GM19043 (cell line): ENCODE measurements around the gene CUEDC2.

Source experiments
- ATAC-seq: cut with Tn5 transposase; IDR thresholded peaks from one replicate; pipeline ENCODE4 v1.9.1; 2021; ENCODE audit warnings: low read depth; ENCODE audit not compliant: unreplicated experiment

CUEDC2 gene

DNA sequence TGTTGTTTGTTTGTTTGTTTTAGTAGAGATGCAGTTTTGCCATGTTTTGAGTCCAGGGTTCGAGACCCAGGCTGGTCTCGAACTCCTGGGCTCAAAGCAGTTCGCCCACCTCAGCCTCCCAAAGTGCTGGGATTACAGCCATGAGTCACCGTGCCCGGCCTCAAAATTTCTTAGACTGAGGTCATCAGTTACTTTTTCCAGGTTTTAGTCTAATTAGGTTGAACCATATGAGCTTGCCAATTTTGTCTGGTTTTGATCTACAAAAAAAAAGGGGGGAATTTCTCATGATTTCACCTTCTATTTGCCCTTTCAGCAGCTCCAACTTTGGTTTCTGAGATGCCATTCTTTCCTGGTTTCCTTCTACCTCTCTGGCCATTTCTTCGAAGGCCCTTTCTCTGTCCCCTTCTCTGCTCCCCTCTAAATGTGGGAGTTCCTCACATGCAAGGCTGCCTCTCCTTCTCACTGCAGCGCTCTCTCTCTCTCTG is 5.5 kb downstream of the CUEDC2 start:
- no peak for ATAC-seq

DNA sequence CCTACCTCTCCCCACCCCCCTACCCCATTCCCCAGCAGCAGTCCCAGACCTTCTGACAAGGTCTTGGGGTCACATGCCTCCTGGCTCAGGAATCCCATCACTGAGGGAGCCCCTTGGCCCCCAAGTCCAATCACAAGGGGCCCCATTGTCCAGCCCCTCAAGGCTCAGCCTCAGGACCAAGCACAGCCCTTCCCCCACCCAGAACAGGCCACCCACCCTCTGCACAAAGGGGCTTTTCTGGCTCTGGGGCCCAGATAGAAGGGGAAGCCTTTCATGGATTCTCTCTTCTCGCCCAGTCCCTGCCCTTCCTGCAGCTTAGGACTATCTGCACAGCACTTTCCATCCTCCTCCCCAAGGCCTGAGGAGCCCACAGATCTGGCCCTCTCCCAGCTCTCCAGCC is 6.9 kb downstream of the CUEDC2 start:
- ATAC-seq, result no peak

DNA sequence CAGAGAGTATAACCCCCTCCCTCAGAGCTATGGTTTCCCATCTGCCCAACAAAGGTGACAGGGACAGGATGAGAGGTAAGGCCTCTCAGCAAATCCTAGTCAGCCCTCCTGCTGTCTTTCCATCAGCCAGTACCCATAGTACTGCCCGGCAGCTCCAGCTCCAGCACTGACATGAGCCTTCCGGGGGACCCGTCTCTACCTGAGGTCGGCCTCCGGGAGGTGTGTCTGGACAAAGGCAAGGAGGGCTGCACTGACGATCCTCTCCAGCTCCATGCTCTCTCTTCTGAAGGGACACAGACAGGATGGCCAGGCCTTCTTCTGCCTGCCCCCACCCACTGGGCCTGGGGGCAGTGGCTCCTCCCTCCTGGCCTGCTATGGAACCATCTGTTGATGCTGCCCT is 7.5 kb downstream of the CUEDC2 start:
- ATAC-seq, result no peak

GRCh38 chr10:102424145-102424544 is 8.2 kb downstream of the CUEDC2 start:
- ATAC-seq, result no peak

GRCh38 chr10:102423372-102423968 is 8.9 kb downstream of the CUEDC2 start:
- ATAC-seq, result no peak

DNA sequence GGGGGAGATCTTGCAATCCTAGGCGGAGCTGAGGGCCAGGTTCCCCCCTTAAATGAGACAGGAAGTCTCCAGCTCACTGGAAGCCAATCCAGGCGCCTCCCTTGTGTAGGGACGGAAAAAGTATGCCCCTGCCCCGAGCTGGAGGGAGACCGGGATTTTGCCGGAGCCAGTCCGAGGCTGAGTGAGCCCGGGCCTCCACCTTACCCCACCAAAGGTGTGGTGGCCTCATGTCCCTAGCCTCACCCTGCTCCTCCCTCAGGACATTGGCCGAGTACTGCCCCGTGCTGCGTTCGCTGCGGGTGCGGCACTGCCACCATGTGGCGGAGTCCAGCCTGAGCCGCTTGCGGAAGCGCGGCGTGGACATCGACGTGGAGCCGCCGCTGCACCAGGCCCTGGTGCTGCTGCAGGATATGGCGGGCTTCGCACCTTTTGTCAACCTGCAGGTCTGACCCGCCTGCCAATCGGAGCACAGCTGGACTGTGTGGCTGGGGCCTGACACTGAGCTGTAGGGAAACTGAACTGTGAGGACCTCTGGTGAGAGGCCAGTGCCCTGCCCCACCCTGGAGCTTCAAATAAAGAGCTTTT is 9.7 kb downstream of the CUEDC2 start:
- ATAC-seq, result no peak

DNA sequence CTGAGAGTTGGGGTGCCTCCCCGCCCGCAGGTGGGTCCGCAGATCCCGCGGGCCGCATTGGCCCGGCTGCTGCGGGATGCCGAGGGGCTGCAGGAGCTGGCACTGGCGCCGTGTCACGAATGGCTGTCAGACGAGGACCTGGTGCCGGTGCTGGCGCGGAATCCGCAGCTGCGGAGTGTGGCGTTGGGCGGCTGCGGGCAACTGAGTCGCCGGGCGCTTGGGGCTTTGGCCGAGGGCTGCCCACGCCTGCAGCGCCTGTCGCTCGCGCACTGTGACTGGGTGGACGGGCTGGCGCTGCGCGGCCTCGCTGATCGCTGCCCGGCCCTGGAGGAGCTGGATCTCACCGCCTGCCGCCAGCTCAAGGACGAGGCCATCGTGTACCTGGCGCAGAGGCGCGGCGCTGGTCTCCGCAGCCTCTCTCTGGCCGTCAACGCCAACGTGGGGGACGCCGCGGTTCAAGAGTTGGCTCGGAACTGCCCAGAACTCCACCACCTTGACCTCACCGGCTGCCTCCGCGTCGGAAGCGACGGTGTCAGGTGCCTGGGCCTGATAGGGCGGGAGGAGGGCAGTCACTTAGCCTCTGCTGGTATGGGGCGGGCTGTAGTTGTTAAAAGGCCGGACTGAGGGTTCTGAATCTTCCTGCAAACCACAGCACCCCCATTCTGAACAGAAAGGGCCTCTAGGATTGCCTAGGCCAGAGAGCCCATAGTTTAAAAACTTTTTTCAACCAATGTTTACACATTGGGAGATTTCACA is 10.4 kb downstream of the CUEDC2 start:
- no peak for ATAC-seq

DNA sequence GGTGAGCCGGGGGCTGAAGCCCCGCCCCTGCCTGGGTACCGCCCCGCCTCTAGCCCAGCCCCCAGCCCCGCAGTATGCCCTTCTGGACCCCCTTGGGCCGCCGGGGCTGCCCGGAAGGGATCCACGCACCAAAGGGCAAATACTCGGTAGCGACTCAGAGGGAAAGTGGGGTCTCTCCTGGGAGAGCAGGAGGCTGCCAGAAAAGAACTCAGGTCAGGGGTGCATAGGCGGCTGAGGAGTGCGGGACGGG is 10.9 kb downstream of the CUEDC2 start:
- ATAC-seq, result no peak

DNA sequence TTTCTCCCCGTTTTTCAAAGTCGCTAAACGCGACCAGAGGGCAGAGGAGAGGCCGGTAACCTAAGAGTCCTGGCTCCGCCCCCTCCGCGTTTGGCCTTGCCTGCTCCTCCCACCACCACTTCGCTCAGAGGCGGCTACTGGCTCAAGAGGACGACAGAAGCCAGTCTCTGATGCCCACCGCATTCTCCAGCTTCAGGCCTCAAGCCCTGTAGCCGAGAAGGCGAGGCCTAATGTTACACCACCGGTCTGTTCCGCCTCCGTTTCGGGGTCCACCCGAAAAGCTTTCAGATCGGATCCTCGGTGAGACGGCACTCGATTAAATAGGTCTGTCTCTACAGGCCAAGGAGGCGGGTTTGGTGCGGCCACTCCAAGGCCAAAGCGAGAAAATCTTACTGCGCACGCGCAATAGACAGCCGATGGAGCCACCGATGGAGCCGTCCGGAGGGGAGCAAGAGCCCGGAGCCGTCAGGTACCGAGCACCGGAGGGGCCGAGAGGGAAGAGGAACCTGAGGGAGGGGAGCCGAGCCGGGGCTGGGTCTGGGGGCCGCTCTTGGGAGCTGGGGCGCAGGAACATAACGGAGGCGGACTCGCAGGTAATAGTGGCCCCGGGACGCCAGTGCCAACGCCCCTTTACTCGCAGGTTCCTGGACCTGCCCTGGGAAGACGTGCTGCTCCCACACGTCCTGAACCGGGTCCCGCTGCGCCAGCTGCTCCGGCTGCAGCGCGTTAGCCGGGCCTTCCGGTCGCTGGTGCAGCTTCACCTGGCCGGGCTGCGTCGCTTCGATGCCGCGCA is 11.5 kb downstream of the CUEDC2 start, which contains the start of gene FBXL15:
Gene FBXL15 (plus strand): TSS at position 123 of the 793 bp plus-strand sequence. CDS start 294 bp downstream, at position 417.
- peak; percentile 63 for ATAC-seq

DNA sequence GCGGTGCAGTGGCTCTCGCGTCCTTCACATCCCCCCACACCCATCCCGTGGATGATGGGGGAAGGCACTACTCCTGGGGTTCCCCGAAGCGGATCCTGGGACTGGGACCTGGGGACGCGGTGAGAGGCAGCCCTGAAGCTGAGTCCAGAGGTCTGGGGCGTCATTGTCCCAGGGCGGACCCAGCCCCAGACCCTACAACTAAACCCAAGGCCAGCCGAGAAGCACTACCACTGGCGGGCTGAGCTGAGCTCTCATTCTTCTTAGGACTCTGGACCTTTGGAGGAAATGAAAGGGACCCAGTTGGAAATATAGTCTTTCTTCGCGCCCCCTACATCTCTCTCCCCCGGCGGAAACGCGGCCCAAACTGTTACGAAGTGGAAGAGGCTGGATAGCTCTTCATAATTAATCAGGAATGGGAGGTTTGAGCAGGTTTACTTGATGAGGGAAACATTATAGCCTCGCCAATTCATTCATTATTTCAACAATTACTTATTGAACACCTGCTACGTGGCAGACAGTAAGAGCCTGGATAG is 12.1 kb downstream of the CUEDC2 start:
- no peak for ATAC-seq

GRCh38 chr10:102419269-102420180 is 12.8 kb downstream of the CUEDC2 start:
- no peak for ATAC-seq

DNA sequence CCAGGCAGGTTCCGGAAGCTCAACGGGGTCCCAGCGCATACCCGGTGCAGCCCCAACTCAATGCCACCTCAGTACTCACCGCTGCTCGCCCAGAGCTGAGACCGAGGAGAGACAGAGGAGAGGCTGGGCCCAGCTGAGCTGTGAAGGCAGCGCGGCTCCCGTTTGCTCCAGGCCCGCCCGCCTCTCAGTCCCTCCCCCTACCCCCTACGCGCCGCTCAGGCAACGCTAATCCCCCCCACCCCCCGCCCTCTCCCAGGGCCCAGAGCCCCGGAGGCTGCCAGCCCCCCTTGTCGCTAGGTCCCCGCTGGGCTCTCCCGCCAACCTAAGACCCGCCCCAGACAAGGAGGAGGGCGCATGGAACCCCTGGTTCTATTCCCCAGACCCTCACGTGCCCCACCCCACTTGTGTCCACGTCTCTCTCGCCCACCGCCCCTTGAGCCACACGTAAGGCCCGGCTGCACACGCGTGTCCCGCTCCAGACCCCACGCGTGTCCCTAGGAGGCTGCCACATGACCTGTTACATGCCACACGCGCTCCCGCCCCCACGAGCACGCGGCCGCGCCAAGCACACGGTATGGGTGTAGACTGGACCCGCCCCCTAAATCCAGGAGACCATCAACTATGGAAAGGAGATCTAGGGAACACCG is 13.6 kb downstream of the CUEDC2 start, which contains the start of gene PSD:
Gene PSD (minus strand): TSS at position 164 of the 647 bp plus-strand sequence. CDS start 1,747 bp downstream, outside the sequence.
- ATAC-seq, result no peak

DNA sequence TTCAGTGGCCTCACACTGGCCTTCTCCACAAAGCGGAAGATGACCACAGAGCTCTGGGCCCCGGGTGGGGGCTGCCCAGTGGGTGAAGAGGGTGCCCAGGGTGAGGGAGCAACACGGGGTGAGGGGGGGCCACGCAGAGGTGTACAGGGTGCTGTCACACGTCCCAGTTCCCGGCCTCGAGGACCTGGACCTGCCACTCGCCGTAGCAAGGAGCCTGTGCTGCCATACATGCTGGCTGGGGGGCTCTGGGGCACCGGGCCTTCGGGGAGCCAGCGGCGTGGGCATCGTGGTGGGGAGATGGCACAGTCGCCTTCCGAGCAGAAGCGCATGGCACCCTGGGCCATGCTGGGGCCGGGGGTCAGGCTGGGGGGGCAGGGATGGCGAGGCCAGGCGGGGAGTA is 15.7 kb downstream of the CUEDC2 start:
- no peak for ATAC-seq

DNA sequence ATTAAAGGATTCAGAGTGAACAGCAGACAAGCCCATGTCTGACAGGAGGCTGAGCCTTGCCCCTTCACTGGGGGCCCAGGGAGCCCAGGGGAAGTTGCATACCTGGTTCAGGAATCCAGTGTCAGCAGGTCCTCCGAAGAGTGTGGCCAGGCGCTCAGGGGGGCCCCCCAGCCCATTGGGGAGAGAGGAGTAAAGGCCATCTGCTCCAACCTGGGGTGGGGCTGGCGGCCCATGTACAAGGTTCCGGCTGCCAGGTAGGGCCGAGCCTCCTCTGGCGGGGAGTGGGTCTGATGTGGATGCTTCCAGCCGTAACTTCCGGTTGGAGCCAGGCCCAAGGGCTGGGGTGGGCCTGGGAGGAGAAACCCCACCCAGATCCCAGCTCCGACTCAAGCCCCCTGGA is 16.1 kb downstream of the CUEDC2 start:
- no peak for ATAC-seq

- no peak for ATAC-seq
These were observed 17.6 kb downstream of the CUEDC2 start for GRCh38 chr10:102414749-102415148.

DNA sequence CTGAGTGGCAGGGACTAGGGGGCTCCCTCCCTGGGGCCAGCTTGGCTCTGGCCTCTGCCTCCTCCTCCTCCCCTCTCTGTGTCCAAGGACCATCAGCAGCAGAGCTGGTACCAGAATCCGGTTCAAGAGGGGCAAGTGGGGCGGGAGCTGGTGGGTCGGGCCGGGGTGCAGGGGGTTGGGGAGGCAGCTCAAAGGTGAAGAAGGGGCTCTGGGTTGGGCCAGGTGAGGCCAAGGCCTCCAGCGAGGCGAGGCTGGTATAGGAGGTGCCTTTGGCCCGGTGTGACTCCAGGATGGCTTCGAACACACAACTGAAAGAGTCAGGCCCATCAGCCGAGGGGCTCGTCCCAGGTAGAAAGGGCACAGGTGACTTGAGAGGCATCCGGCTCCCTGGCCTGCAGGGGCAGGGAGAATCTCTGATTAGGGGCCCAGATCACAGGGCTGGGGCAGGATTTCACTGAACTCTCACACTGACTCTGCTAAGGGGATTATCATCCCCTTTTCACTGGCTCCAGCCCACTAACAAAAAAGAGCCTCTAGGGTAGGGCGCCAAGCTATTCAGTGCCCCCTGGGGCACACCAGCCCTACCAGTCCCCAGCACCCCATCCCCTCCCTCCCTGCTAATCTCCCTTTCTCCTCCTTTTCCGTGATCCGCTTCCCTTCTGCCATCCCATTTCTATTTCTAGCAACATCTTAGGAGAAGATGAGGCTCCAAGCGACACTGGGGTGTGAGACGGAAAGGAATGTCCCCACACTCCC is 18.4 kb downstream of the CUEDC2 start:
- no peak for ATAC-seq

DNA sequence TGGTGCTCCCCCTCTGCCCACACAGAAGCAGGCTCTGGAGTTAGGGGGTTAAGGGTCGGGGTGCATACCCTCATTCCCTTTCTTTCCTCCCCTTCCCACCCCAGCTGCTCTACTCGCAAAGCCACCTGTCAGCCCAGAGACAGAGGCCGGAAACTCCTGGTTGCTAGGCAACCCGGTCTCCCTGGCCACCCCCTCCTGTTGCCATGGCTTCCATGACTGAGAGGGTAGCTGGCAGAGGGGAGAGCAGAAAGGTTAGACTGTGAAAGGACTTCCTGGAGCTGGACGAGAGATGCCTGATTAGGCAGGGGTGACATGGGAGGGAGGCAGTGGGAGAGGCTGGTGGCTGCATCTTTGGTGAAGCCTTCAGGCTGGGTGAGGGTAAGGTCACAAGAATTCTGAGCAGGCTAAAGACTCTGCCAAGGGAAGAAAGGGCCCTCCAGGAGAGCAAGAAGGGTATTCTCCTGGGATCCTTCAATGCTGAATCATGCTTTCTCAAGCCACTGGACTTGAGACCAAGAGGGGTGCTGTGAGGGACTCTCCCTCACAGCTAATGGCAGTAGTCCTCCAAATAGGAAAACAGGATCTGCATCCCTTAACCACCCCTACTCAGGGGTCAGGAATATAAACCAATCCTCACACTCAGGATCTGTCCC is 19.2 kb downstream of the CUEDC2 start:
- ATAC-seq, result no peak

- ATAC-seq, result no peak
These were observed 20.1 kb downstream of the CUEDC2 start for GRCh38 chr10:102412293-102412692.
